ENCODE results near the gene MELK. TPM values are rescaled to one million over a fixed set of nuclear protein-coding genes. Genes with fewer than 3 reads are reported as not detected.

Gene MELK
- polyA plus RNA-seq, 3 donors, result 0.08 TPM; not detected in 2

GRCh38 chr9:36547598-36547997, 25.1 kb upstream of the MELK start:
- no peak for TF ChIP-seq CTCF (IDR thresholded peaks at IDR 0.05)
- Histone ChIP-seq H3K4me1 (ENCODE audit: control insufficient read depth in 1 of 2, insufficient read depth in 2 of 2, low read length in 2 of 2) (peaks cover 5 to 7% of the 10 kb centered on the region in 2 donors), H3K27ac (ENCODE audit: low read depth in 1 of 2, low read length in 2 of 2) (no peak overlapping the region), H3K4me3 (replicated peaks in 1 of 3; ENCODE audit: low read depth in 2 of 3, low read length in 3 of 3) (no peak overlapping the region), H3K4me2 (replicated peaks; ENCODE audit: extremely low read depth, low read length, poor library complexity, severe bottlenecking) (no peak overlapping the region), H3K9me3 (replicated peaks in 1 of 2; ENCODE audit: control insufficient read depth in 1 of 2, insufficient read depth in 1 of 2, low read length in 2 of 2) (no peaks in the 10 kb centered on the region), H3K27me3 (ENCODE audit: control insufficient read depth in 2 of 2, insufficient read depth in 2 of 2, low read length in 2 of 2) (no peaks in the 10 kb centered on the region), H2AFZ (ENCODE audit: insufficient read depth, low read depth, low read length, poor library complexity, severe bottlenecking) (no peak overlapping the region), H3K9ac (ENCODE audit: insufficient read depth, low read length, poor library complexity, severe bottlenecking) (no peak overlapping the region), H3K36me3 (replicated peaks in 1 of 2; ENCODE audit: control insufficient read depth in 1 of 2, insufficient read depth in 2 of 2, low read length in 2 of 2) (no peaks in the 10 kb centered on the region), H3K79me2 (ENCODE audit: insufficient read depth, low read length) (no peaks in the 10 kb centered on the region), H4K20me1 (ENCODE audit: insufficient read depth, low read length) (no peaks in the 10 kb centered on the region)
- no peak for DNase-seq
- H3K9me3 Mint-ChIP-seq, result no peaks in the 10 kb centered on the region
- H3K4me3 Mint-ChIP-seq, result no peak overlapping the region
- intact Hi-C loops (cut with micrococcal nuclease), result no loop called here
- H3K27ac Mint-ChIP-seq, result no peak overlapping the region
- no CpG with 5 or more reads among the region's 3 CpGs for WGBS (ENCODE audit: insufficient coverage)
- H3K36me3 Mint-ChIP-seq, result no peaks in the 10 kb centered on the region
- H3K27me3 Mint-ChIP-seq (ENCODE audit: low read depth in 3 of 3), result peaks cover 0 to 4% (median 1%) of the 10 kb centered on the region in 3 donors
- H3K4me1 Mint-ChIP-seq, result peaks cover 13% of the 10 kb centered on the region

DNA sequence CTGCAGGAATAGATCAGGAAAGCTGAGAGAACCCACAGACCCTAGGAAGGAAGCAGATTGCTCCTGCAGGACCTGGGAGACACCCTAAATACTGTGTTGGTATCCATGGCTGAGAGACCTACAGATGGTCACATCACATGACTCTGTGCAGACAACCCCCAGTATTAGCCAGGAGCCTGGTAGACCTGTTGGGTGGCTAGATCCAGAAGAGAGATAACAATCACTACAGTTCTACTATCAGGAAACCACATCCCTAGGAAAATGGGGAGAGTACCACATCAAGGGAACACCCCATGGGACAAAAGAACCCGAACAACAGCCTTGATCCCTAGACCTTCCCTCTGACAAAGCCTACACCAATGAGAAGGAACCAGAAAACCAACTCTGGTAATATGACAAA, 24.2 kb upstream of the MELK start:
- H3K9me3 ChIP-seq (replicated peaks in 1 of 2; ENCODE audit: control insufficient read depth in 1 of 2, insufficient read depth in 1 of 2, low read length in 2 of 2), result no peaks in the 10 kb centered on the region
- H3K4me3 Mint-ChIP-seq, result no peak overlapping the region
- peaks cover 0 to 4% (median 1%) of the 10 kb centered on the region in 3 donors for H3K27me3 Mint-ChIP-seq (ENCODE audit: low read depth in 3 of 3)
- DNase-seq, result no peak
- H3K36me3 ChIP-seq (replicated peaks in 1 of 2; ENCODE audit: control insufficient read depth in 1 of 2, insufficient read depth in 2 of 2, low read length in 2 of 2), result no peaks in the 10 kb centered on the region
- WGBS (ENCODE audit: insufficient coverage), result 75% methylated on average over 1 of the region's 1 CpG
- TF ChIP-seq CTCF (IDR thresholded peaks at IDR 0.05), result no peak
- peak overlapping the region in 1 of 7 donors; percentile 12 for H3K27ac Mint-ChIP-seq
- H3K79me2 ChIP-seq (ENCODE audit: insufficient read depth, low read length), result no peaks in the 10 kb centered on the region
- peaks cover 13% of the 10 kb centered on the region for H3K4me1 Mint-ChIP-seq
- H3K4me2 ChIP-seq (replicated peaks; ENCODE audit: extremely low read depth, low read length, poor library complexity, severe bottlenecking), result no peak overlapping the region
- peaks cover 5 to 7% of the 10 kb centered on the region in 2 donors for H3K4me1 ChIP-seq (ENCODE audit: control insufficient read depth in 1 of 2, insufficient read depth in 2 of 2, low read length in 2 of 2)
- H3K9me3 Mint-ChIP-seq, result no peaks in the 10 kb centered on the region
- no peaks in the 10 kb centered on the region for H3K27me3 ChIP-seq (ENCODE audit: control insufficient read depth in 2 of 2, insufficient read depth in 2 of 2, low read length in 2 of 2)
- no peaks in the 10 kb centered on the region for H4K20me1 ChIP-seq (ENCODE audit: insufficient read depth, low read length)
- H3K9ac ChIP-seq (ENCODE audit: insufficient read depth, low read length, poor library complexity, severe bottlenecking), result no peak overlapping the region
- no peak overlapping the region for H2AFZ ChIP-seq (ENCODE audit: insufficient read depth, low read depth, low read length, poor library complexity, severe bottlenecking)
- H3K27ac ChIP-seq (ENCODE audit: low read depth in 1 of 2, low read length in 2 of 2), result no peak overlapping the region
- H3K36me3 Mint-ChIP-seq, result no peaks in the 10 kb centered on the region
- H3K4me3 ChIP-seq (replicated peaks in 1 of 3; ENCODE audit: low read depth in 2 of 3, low read length in 3 of 3), result no peak overlapping the region
- intact Hi-C loops (cut with micrococcal nuclease), result no loop called here
